ENCODE results near the gene OR10V1.

The OR10V1 gene, protein sequence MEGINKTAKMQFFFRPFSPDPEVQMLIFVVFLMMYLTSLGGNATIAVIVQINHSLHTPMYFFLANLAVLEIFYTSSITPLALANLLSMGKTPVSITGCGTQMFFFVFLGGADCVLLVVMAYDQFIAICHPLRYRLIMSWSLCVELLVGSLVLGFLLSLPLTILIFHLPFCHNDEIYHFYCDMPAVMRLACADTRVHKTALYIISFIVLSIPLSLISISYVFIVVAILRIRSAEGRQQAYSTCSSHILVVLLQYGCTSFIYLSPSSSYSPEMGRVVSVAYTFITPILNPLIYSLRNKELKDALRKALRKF

DNA sequence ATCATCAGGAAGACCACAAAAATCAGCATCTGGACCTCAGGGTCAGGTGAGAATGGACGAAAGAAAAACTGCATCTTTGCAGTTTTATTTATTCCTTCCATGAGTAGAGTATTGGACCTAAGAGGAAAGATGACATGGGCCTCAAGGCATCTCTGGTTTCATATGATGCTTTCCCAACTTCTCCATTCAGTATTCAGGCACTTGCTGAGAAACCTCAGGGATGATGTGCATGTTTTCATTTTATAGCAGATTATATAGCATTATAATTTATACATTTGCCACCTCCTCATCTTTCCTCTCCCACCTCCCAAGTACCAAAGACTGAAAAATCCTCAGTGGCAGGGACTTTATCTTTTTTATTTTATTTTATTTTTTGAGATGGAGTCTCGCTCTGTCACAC is at the start of gene OR10V1:
OR10V1 (minus strand) TSS at position 101 of the 400 bp plus-strand sequence; CDS start at position 101, 0 bp downstream.
- no peak for DNase-seq

DNA sequence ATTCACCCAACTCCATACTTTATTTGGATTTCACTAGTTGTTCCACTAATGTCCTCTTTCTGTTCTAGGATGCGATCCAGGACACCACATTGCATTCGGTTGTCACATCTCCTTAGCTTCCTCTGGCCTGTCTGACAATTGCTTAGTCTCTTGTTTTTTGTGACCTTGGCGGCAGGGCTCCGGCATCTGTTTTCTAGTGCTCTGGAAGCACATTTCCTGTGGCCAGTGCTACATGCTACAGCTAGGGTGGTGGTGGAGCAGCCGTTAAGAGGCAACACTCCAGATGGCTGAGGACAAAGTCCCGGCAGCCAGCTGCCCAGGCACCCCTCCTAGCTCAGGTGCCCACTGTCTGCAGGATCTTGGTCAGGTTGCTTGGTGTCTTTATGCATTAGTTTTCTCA is 48.3 kb upstream of the OR10V1 start:
- DNase-seq: no peak

DNA sequence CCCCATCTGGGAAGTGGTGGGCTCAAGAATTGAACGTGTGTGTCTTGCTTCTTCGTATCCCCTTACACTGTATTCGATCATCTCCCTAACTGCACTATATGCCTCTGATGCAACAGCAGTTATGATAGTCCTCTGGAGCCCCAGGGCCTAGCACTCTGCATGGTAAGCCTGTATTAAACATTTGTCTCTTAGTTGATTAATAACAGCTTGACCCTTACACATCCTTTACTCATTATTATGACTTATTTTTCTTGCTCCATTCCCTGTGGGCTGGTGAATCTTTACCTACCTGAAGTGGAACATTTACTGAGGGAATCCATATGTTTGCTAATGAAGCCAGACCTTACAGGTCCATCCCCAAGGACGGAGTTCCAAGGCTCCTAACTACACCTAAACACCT is 47.1 kb upstream of the OR10V1 start:
- no peak for DNase-seq

DNA sequence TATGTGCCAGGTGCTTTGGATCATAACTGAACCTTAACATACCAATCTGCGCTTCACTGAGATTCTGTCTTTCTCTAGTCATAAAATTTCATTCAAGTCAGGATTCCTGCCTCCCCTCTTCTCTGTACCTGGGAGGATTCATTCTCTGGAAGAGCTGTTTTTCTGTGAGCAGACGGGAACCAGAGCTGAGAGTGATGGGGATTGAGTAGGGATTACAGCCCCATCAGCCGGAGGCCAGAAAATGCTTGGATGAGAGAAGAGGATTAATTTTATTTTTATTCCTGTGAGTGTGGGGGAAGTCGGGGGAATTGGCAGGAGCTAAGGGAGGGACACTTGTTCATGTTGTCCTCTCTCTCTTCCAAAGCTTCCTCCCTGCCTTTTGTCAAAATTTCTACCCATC is 46.3 kb upstream of the OR10V1 start:
- DNase-seq: no peak

DNA sequence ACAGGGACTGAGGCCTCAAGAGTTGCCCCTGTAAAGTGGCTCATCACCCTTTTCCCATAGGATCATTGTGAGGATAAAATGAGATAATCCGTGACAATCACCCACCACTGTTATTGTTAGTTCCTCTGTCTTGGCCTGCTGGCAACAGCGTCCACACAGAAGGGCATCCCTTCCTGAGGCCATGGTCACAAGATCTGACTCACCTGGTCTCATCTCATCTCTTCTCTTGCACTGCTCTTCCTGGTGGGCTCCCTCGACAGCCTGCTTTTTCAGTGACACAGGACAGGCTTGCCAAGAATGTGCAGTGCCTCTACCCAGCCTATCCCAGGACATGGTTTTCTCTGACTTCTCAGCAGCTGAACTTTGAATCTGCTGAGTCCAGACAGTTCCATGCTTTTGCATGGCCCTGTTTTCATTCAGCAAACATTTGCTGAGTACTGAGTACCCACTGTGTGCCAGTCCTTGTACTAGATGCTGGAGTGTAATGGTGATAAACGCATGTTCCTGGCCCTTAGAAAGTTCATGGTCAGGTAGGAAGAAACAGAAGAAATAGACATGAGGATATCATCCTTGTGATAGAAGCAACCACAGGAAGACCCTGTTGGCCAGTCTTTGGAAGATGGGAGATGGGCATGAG is 44.9 kb upstream of the OR10V1 start:
- DNase-seq: no peak

DNA sequence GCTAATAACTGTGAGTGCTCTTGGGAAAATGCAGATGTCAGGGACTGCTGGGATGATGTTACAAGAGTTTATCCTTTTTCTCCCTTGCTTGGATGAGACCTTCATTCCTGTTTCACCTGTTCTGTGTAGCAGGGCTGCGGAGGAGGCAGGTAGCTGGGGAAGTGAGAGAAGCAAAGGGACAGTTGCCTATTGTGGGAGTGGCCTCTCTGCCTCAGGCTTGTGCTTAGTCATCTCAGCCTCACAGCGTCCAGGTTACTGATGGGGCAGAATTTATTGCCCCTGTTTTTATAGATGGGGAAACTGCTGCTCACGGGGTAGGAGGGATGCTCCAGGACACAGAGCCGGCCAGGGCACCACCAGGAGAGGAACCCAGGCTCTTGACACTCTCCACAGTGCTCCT is 43.2 kb upstream of the OR10V1 start:
- no peak for DNase-seq

DNA sequence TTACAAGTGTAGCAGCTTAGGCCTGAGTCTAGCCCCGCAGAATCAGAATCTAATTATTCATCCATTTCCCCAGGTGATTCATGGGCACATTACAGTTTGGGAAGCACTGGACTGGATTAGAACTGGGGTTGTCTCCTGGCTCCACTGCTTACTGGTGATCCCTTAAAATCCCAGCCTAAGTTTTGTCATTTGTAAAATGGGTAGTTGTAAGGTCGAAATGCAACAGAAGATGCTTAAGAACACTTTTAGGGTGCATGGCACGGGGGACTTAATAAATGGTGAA is 42.9 kb upstream of the OR10V1 start:
- no peak for DNase-seq

DNA sequence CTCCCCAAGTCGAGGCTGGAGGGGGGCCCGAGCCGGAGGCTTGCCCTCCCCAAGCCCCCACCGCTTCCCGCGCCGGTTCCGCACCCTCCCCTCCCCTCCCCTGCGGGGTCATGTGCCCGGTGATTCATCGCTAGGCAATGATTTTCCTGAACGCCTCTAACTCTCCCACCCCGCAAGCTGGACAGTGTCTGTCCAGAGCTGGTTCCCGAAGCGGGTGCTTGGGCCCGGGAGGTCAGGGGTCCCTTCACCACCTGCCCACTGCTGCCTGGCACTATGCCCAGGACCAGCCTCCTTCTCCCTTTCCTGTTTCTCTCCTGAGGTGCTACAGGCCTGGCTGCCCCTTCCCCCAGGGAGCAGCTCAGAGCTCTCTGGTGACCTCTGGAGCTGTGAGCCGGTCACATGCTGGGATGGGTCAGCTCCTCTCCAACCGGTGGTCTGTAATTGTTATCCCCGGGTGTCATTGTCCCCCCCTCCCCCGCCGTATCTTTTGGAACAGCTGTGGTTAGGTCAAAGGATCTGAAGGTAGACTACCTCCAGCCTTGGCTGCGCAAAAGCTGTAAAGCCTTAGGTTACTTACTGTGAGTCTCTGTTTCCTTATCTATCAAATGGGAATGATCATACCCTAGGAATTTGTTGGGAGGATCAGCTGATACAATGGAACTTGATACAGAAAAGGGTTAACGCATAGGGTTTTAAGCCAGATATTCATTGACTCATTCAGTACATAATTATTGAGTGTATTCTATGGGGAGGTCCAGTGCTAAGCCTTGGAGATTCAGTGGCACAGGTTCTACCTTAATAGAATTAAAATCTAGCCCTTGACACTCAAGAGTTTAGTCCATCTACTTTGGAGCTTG is 42.3 kb upstream of the OR10V1 start:
- peak; percentile 55 for DNase-seq

DNA sequence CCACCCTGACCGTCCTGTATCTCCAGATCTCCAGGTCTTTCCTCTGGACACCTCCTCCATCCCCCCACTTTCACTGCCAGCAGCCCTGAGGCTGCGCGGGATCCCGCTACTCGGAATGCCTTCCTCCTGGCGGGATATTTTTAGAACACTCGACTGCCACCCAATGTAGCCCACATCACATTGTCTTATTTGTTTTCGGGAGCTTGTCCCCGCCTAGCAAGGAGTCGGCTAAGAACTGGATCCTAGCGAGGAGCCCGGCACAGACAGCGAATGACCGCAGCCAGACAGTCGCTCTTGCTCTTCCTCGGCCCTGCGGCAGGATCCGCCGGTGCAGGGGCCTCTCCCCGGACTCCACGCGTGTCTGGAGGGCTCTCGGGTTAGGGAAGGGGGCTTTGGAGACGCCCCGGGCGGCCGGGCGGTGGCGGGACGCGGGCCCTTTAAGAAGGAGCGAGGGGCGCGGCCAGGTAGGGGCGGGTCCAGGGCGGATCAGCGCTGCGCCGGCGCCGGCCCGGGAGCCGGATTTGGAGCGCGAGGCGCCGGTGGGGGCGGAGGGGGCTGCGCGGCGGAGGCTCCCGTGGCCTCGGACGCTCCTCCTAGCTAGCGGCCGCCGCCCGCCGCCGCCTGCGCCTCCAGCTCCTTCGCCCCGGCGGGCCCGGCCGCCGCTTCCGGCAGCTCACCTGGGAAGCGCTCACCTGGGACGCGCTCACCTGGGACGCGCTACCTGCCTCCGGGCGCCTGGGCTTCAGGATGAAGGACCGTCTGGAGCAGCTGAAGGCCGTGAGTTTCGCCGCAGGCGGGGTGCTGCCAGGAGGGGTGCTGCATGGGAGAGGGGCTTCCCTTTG is 41.4 kb upstream of the OR10V1 start, which contains the start of gene STX3:
STX3 (plus strand) TSS at position 518 of the 842 bp plus-strand sequence; CDS start at position 748, 230 bp downstream.
- DNase-seq: peak; percentile 56

DNA sequence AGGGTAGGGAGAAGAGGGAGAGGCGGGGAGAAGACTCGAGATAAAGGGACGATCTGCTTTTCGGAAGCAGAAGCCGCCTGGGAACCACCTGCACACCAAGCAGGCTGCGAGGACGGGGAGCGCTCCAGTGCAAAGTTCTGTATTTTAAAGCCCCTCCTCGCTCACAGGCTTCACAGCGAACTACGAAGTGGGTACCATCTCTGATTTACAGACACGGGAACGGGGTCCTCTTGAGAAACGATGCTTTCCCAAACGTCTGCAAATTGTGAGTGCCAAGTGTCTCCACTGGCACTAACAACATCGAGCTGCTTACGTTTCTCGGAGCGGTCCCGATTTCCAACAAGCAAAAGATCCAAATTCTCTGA is 40.8 kb upstream of the OR10V1 start:
- no peak for DNase-seq

DNA sequence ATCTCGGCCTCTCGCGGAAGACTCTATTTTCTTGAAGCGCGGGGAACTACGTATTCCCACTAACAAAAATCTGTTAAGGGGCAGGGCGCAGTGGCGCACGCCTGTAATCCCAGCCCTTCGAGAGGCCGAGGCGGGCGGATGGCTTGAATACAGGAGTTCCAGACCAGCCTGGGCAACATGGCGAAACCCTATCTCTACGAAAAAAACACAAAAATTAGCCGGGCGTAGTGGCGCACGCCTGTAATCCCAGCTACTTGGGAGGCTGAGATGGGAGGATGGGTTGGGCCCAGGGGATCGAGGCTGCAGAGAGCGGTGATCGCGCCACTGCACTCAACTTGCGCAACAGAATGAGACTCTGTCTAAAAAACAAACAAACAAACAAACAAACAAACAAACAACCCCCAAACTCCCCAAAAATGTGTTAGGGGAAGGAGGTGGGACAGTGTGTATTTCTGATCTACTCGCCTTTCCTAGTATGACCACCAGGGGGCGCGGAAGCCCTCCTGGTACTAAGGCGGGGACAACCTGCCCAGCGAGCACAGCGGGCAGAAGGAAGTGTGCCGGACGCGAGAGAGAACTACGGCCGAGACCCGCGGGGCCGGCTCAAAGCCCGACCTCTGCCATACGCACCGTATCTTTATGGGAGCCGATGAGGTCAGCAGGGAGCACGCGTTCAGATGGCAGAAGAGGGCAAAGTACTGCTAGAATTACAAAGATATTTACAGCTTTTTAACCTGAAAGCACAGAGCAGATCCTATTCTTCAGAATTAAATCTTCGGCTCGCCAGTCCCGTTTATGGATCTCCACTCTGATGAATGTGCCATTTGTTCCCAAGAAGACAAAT is 40.2 kb upstream of the OR10V1 start:
- peak; percentile 86 for DNase-seq

DNA sequence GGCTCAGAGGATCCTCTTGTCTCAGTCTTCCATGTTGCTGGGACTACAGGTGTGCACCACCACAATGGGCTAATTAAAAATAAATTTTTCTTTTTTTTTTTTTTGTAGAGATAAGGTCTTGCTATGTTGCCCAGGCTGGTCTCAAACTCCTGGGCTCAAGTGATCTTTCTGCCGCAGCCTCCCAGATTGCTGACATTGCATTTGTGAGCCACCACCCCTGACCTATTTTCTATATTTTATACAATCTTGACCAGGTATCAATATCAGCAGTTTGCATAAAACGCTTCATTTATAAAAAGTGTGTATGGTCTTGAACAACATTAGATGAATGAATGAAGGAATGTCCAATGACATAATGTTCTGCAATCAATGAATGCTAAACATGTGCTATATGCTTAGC is 32.5 kb upstream of the OR10V1 start:
- DNase-seq: no peak

DNA sequence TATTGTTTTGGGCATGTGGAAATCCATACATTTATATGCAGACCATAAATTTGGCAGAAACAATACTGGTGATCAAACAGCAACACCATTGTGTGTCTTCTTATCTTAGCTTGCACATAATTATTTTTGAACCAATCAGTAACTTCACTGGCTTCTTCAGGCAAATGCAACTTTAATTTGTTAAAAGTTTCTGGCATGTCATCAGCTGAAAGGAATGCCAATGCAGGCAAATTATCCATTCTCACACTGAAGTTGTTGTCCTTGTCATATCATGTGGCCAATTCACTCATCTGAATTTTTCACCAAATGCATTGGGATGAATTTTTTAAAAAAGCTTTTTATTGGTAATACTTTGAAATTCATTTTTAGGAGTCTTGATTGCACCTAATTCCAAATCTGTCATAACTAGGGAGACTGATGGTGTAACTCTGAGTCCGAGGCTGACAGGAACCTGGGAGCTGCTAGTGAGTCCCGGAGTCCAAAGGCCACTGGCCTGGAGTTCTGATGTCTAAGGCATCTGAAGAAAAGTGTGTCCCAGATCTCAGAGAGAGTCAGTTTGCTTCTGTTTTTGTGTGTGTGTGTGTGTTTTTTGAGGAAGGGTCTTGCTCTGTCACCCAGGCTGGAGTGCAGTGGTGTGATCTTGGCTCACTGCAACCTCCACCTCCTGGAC is 17.4 kb upstream of the OR10V1 start:
- DNase-seq: no peak

DNA sequence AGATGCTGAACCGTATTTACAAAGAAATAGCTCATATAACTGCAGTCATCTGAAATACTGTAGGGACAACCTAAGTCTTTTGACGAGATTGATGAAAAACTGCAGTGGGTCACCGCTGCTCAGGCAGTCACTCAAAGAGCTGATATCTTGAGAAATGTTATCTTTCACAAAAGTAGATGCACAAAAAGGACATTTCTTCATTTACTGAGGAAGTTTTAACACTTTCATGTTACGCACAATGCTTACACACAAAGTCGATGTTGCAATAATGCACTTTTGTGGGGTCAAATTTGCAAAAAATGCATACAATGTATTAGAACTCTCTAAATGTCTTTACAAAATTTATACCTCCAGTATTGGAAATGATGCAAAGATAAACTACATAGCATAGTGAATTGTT is 16.2 kb upstream of the OR10V1 start:
- no peak for DNase-seq

DNA sequence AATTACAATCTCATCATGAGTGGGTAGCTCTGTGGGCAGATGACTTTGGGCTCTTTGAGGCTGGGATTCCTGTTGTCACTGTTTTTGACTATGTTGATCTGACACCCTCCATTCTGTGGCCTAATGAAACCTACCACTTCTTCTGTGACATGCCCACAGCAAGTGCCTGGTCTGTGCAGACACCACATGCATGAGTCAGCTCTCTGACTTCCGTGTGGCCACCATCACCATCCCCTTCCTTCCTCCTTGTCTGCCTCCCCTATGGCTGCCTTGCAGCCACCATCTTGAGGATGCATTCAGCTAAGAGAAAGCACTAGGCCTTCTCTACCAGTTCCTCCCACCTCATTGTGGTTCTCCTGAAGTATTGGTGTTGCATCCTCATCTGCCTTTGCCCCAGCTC is 15.3 kb upstream of the OR10V1 start:
- DNase-seq: no peak

DNA sequence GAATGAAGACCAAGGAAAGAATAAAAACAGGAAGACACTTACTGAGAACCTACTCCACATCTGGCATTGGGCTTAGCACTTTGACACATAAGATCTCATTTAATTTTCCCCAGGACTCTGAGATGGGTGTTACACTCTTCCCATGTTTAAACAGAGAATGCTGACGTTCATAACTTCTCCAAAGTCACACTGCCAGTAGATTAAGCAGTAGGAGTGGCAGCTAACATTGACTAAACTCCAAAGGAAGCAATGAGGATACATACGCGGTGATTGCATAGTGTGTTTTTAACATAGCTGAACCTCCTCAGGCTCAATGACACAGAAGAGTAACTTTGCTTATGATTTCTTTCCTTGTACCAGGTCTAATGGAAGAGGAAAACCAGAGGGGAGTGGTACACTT is 14.5 kb upstream of the OR10V1 start:
- DNase-seq: no peak

DNA sequence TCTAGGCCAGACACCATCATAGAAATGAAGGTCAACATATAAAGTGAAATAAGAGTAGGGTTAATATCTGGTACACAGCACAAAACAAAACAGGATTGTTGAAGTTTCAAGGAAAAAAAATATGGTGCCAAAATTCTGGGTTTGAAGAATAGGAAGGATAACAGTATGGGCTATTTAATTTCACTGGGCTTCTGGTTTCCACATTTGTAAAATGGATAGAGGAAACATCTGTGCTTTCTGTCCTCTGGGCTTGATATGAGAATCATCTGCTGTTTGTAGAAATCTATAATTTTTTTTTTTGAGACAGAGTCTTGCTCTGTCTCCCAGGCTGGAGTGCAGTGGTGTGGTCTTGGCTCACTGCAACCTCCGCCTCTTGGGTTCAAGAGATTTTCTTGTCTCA is 13.8 kb upstream of the OR10V1 start:
- DNase-seq: no peak

DNA sequence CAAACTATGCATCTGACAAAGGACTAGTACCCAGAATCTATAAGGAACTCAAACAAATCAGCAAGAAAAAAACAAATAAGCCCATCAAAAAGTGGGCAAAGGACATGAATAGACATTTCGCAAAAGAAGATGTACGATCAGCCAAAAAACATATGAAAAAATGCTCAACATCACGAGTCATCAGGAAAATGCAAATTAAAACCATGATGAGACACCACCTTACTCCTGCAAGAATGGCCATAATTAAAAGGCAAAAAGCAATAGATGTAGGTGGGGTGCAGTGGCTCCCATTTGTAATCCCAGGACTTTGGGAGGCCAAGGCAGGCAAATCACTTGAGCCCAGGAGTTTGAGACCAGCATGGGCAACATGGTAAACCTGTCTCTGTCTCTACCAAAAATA is 10.4 kb upstream of the OR10V1 start:
- no peak for DNase-seq

DNA sequence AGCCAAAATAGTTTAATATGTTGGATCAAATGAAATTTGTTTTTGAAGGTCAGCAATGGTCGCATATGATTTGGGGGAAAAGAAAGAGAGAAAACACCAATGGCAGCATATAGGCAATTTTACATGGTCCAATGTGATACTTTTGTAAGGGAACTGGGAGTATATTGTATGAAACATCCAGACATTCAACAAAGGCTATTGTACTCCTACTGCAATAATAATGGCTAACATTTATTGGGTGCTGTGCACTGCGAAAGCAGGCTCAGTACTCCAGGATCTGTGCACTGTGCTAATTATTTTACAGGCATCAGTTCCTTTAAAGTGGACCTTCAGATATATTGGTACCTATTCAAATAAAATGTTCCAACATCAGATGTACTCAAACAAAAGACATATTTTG is 5.9 kb upstream of the OR10V1 start:
- no peak for DNase-seq

DNA sequence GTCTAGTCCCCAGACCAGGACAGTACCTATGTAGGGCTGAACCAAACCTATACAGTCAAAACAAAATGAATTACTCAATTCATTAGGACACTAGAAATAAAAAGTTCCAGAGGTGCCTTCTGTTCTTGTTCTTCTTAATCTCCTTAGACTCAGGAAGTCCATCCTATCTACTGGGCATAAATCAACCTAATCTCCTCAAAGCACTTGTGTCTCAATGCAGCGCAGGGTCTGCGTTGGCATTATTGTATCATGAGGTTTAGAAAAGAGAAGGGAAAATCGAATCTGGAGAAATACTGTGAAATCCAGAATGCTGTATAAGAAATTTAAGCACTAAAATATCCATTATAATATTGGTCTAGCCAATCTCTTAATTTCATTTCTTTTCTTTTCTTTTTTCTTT is 2.4 kb upstream of the OR10V1 start:
- no peak for DNase-seq

DNA sequence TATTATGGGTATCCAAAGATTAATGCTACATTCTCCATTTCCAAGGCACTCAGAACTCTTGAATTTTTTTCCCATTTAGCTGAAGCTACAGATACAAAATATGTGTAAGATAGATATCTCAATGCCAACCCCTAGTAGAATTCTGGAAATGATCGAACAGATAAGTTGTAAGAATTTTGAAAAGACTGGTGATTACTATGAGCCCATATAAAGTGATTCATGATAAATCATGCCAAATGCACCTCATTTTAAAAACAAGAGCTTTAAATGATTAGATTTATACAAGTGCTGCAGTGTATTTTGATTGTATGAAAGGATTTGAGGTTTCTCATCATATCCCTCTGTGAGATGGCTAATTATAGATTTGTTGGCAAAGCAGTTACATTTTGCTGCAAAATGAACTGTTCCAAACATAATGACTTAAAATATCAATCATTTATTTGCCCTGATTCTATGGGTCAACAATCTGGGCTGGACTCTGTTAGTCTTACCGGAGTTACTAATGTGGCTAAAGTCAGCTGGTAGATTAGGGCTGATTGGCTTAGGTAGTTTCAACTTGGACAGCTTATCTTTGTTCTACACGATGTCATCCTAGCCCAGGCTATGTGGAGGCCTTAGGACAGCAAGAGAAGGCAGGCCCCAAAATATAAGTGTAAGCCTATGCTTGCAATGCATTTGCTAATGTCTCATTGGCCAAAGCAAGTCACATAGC is 3.4 kb downstream of the OR10V1 start:
- DNase-seq: no peak

All from right forelimb (tissue), 1 donor.